DMS 273 treated with DMSO at 0.1 percent for 48 hours (cell line): Measurements from ENCODE around the gene NEGR1.

Source experiments
- DNase-seq: peaks from one replicate; lab custom pipeline; 2025; lab: John Stamatoyannopoulos, UW

The NEGR1 gene

DNA sequence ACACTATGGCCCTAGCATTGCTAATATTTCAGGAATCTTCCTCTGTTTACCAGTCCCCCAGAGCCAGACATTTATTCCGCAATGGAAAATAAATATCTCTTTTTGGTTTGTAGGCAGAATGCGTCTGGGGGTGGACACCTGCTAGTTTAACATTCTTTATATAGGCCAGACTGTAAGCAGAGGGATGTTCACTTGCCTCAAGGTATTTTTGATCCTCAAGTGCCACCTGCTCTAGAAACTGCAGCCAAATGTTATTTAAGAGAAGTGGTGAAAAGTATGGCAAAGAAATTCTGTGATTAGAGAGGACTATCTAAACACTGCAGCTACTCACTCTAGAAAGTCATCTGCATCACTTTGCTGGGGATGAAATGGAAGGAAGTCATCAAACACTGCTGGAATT is 164.7 kb downstream of the NEGR1 start:
- DNase-seq: no peak

DNA sequence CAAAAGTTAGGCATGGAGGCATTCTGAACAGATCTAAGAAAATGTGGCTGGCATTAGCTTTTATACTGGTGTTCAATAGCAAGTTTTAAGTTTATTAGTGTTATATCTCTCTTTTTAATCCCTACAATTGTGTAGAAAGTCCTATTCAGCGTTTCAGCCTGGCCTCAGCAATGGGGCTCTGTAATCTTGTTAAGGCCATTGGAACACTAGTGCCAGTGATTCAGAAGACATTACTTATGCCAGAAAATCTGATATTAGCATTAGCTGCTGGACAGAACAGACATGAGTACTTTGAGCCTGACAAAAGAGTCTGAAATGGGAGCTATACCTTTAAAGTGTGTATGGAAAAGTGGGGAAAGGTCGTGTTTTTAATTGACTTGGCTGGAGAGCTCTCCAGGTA is 167.0 kb downstream of the NEGR1 start:
- no peak for DNase-seq

DNA sequence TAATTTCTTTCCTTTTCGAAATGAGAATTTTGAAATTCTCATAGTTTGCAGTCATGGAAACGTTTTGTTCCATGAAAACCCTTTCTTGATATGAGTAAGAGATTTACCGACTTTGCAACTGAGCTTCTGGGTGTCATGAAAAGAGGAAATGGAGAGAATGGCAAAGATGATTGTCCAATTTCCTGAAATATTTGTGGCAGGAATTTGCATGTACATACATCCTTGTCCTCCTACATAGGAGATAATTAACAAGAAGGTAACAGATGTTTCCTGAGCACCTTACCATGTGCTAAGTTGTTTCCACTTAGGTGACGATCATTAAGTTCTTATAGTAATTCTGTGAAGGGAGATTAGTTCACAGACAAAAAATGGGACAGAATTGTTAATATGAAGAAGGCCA is 170.7 kb downstream of the NEGR1 start:
- DNase-seq: no peak

DNA sequence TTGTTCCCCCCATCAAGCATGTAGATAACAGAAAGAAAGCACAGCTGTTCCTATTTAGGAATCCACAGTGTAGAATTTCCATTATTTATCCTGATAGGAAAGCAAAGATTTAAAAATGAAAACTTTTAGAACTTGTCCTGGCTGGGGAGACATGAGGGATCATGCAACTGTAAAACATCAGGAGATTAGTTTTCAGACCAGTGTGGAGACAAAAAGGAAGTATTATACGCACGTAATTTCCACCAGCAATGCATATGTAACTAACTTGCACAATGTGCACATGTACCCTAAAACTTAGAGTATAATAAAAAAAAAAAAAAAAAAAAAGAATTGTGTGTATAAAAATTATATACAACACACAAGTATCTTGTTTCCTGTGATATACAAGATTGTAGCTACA is 172.4 kb downstream of the NEGR1 start:
- DNase-seq: no peak

DNA sequence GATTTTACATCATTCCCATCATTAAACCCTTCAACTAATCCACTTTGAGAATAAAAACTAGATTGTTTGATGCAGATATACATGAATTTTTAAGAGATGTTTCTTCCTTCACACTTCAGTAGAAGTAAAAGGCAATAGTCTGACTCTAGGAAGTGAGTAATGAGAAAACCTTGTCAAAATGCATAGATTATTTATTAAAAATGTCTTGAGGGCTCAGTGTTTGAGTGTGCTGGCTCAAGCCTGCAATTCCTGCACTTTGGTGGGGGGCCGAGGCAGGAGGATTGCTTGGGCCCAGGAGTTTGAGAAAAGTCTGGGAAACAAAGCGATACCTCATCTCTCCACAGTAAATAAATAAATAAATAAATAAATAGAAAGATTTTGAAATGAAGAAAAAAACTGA is 177.1 kb downstream of the NEGR1 start:
- DNase-seq: no peak

DNA sequence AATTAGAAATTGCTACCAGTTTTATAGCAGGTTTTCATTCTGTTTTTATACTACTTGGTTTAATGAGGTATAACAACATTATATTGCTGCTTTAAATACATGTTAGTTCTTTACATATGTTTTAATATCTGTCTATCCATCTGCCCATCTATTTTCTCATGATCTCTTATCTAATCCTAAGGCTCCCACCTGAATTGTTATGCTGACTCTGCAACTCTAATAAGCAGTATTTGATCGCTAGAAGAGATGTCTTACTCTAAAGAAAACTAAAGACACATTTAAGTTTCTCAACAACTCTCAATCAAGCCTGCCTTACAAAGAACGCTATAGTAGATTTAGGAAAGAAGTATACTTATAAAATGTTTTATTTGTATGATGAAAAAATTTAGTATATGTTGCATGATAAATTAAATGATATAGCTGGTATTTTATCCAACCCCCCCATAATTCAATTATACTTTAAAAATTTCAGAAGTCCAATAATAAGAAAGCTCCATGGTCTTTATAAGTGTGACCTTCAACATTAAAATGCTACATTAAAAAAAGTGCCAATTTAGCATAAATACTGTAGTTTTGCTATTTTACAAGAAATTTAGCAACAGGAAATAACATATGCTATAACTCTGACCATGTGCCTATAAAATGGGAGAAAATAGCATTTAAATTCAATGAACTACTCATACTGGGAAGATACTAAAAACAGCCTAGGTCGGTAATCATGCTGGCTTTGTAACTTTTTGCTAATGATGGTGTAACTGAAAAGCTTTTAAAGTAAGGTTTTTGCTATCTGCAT is 180.3 kb downstream of the NEGR1 start:
- DNase-seq: no peak

DNA sequence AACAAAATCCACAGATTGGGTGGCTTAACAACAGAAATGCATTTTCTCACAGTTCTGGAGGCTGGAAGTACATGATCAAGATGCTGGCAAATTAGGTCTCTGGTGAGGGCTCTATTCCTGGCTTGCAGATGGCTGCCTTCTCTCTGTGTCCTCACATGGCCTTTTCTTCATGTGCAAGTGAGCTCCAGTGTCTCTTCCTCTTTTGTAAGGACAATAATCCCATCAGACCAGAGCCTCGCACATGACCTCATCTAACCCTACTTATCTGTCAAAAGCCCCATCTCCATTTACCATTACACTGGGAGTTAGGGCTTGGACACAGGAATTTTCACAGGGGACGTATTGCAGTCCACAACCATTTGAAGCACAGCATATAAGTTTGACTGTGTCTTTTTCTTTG is 181.6 kb downstream of the NEGR1 start:
- DNase-seq: no peak

DNA sequence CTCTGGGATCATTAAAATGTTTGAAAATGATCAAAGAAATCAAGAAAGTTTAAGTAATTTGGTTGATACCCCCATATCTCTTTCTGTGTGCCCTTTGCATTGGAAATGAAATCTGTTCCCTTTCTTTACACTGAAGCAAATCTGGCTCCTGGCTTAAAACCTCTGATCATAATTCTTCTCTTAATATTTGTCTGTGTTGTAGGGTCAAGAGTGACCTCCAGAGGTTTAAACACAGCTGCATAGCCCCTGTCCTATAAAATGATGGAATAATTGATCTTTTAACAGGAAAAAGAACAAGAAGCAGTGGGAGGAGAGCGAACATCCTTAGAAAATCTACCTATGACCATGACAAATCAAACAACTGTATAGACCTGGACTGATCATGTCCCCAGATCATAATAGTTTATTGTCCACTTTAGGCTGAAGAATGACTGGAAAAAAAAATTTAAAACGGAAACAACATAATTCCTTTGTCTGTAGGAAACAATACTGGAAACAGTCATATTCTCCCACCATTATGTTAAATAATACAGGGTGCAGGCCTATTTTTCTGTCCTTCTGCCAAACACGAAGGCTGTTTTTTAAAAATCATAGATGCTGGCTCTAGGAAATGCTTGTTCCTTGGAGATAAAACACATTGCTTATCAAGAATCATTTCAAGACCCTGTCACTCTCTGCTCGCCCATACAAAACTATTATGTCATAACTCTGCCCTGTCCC is 184.3 kb downstream of the NEGR1 start:
- no peak for DNase-seq

DNA sequence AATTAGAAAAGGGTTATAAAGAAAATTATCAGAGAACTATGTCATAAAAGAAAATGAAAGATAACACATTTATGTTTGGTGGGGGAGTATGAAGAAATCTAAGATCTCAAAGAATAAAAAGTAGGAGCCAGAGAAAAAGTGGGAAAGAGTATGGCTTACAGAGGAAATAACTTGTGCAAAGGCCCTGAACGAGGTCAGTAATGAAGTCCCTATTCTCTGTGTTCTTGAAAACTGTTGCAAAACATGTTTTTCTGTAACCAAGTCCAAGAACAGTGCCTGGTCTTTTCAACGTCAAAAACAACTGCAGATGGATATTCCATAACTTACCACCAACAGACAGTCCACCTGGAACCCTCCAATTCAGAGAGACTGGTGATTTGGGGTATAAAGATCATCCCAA is 188.1 kb downstream of the NEGR1 start:
- DNase-seq: no peak

DNA sequence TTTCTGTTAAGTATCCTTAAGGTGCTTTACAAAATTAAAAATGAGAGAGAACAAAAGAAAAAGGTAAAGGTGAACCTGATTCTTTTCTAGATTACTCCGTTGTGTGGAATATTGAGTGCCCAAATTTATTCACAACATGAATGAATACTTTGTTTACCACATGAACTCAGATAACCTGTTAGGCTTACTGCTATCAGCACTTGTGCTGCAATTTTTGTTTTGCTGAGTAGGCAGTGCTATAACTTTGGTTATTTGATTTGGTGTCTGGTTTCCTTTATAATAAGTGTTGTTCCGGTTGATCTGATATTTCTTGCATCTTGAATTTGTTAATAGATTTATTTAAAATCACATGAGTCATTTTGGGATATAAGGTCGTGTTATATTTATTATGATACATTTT is 195.9 kb downstream of the NEGR1 start:
- no peak for DNase-seq

DNA sequence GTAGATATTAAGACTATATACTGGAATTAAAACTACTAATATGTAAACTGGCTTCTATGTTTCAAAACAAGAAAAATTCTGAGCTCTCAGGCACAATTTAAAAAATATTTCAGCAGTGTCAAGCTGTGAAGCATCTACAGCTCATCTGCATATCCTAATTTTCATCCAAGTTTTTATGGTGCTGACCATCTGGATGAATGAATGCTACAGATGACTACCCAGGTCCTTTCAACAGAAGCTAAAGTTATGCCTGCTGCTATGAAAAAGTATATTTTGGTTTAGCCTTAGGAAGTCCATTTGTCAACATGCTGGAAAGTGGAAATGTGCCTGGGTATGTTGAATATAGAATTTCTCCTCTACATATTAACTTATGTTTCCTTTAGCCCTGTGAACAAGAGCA is 206.9 kb downstream of the NEGR1 start:
- DNase-seq: no peak

DNA sequence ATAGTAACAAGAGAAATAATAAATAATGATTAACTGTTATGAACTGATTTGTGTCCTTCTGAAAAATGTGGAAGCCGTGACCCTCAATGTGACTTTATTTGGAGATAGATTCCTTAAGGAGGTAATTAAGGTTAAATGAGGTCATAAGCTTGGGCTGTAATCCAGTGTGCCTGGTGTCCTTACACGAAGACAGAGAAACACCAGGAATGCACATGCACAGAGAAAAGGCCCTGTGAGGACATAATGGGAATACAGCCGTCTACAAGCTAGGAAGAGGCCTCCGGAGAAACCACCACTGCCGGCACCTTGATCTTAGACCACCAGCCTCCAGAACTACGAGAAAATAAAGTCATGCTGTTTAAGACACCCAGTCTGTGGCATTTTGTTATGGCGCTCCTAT is 215.9 kb downstream of the NEGR1 start:
- DNase-seq: no peak

DNA sequence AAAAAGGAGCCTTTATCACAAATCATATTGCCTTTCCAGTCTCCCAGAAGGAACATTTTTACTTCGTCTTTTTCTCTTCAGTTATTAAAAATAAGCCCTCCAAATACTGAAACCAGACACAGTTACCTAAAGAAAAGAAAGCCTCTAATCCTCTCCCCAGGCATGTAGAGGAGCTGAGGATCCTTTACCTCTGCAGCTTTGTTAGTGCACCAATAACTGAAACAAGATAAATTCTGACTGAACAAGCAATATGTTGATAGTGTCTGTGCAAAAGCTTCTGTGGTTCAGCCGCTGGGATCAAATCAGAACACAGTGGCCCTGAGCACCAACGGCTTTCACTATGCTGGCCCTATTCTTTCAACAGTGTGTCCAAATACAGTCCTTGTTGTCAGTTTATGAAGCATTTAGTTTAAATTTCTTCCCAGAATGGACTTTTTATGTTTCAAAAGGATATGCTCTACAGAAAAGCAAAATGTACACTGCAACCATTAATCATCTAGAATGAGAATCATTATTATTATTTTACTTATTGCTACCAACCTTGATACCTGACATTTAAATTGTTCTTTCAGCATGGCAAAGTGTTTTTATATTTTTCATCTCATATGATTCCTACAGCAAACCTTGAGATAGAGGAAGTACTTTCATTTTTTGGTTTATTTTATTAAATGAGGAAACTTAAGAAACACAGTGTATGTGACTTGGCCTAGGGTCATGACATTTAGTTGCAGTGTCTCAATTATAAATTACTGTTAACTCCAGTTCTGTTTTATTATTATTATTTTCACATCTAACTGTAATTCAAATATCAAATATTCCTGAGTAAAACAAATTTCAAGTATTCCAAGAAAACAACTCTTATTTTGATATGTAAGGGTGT is 217.9 kb downstream of the NEGR1 start:
- no peak for DNase-seq

DNA sequence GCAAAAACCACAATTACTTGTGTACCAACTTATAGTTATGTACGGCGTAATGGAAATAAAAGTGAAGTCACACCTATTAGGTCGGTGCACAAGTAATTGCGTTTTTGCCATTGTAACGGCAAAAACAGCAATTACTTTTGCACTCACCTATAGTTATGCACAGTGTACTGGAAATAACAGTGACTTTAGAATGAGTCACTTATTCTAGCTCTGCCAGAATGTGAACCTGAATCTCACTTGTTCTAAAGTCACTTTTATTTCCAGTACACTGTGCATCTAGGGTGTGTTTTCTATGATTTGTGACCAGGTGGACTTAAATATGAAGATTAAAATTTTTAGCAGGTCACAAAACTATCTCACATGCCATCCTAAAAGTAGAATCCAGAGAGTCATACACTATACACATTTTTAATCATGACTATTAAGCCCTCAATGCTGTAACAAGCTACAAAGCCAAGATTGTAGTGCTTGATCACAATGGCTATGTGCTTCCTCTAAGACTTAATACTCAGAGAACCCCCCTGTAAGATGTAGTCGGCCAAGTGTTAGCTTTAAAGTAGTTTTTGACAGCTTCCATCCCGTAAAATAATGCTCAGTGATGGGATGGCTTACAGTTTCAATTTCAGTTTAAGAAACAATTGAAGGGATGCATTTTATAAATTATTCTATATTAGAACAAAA is 218.8 kb downstream of the NEGR1 start:
- DNase-seq: no peak

DNA sequence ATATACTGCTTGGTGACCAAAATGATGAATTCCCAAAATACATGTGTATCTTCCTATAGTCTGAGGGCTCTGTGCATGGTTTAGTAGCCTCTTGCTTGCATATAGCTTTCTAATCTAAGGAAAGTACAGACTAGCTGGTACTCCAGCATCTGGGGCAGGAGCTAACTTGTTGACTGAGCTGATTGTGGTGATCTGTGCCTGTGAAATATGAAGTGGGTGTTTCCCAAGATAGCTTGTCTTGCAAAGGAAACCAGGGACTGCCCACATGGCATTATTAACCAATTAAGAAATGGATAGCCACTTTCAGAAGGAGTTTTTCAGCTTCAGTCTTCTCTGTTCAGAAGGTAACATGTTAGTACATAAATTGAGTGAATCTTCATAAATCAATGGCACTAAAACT is 219.8 kb downstream of the NEGR1 start:
- no peak for DNase-seq

DNA sequence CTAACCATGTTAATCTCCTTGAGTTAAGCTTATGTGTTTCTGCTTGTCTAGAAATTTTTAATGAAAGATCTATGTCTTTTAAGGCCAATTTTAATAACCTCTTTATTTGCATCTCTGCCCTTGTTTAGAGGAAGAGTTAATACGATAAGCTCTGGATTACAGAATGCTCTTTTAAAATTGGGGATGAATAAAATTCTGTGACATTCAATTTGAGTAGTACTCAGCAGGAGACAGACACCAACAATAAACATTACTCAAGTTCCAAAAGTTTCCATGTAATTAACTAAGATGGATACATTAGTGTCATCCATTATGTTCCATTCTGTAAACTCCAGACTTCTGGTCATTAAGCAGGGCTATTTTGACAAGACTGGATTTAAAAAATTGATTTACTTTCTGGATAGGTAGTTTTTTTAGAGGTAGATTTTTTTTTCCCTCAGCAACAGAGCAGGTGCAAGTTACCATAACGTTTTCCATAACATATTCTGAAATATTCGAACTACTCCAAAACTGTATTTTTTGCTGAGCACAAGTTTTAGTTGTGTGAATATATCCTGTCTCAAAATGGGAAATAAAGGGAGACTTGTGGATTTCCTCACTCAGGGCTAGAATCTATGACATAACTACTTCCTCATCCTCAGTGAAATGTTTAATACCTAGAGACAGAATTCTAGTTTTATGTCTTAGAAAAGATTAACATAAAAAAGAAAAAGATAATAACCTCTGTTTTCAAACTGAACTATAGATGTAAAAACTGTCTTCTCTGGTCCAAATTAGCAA is 221.7 kb downstream of the NEGR1 start:
- DNase-seq: no peak

DNA sequence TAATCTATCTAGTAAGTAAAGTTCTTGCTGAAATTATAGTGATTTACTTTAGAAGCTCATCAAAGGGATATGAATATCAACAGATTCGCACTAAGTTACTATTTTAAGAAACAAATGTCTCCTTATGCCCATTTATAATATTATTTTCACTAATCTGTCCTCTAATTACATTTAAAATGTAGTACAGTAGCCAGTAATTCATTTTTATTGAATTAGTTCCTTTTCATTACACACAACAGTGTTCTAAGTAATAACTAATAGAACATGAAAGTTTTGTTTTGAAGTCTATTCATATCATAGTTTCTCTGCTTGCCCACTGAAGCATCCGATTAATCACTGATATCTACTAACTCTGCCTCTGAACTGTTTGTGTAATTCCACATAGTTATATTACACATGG is 225.8 kb downstream of the NEGR1 start:
- no peak for DNase-seq

DNA sequence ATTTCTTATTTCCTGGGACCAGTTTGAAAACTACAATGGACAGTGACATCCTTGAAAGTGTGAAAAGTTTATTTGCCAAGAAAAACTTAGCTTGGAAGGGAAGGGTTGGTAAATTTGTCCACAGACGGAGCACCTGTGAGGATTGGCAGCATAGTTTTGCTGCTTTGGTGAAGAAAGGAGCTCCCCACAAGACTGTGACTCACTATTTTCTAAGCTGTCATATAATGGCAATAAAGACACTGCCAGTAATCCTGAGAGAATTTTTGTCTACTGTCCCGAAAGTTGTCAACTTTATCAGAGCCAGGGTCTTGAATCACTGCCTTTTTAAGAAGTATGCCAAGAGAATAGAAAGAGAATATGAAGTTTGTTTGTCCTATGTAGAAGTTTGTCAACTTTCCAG is 230.8 kb downstream of the NEGR1 start:
- DNase-seq: no peak

DNA sequence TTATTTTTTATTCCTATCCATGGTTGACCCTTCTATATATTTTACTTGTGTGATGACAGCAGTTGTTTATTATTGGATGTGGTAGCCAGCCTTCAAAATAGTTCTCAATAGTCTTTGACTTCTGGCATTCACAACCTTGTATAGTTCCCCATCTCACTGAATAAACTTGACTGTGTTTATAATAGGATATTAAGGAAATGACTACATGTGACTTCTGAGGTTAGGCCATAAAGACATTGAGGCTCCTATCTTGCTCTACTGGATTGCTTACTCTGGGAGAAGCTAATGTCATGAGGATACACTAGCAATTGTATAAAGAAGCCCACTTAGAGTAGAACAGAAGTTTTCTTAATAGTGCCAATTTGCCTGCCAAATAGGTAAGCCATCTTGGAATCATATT is 231.8 kb downstream of the NEGR1 start:
- no peak for DNase-seq

DNA sequence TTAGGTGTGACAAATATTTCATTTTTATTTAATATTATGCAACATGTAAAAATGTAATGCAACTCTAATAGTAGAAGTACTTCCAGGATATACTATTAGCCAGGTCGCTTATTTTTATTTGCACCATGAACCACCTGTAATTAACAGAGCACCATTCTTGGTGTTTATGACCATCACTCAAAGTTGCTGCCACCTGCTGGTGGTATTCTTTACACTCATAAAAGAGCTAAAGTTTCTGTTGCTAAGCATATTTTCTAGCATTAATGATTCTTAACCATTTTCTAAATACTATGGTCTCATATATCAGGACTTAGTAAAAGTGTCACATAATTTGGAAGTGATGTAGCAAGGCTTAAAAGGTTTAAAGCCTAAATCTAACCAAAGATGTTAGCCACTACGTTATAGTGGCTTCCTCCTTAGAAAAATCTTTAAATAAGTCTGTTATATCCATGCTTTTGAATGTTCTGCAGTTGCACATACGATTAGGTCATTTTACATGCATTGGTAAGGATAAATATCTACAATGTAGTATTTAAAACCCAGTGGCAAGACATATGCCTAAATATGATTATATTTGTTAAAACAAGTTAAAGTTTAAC is 244.5 kb downstream of the NEGR1 start:
- DNase-seq: no peak

DNA sequence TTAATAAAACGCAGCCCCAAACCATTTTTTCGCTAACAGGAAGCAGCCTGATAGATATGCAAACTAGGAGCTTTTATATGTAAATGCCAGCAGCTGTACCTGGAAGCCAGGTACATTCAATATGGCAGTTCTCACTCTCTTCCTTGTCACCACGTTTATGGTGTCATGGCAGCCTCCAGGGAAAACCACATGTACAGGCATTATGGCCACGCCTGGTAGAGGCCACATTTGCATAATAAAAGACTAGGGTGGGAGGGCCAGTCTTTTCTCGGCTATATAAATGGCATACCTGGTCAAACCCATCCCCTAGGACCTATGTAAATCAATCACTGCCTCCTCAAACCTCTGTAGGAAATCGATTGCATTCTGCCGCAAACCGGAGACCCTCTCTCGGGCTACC is 247.5 kb downstream of the NEGR1 start:
- DNase-seq: no peak
